GM12878 (cell line): ENCODE data around the gene HYDIN.

Source experiments
- CEBPZ ChIP-seq: fragments of 150-350 bp; IDR thresholded peaks from 2 replicates; pipeline ENCODE4 v1.6.1; 2016; ENCODE audit warnings: low read depth, low read length
- ETV6 ChIP-seq, 2 experiments: fragments of 450-650 bp in 1 of 2; IDR thresholded peaks in 1 of 2; conservative IDR thresholded peaks in 1 of 2; 2 replicates each; pipeline ENCODE4 v1.6.1; 2014; ENCODE audit warnings: antibody characterized with exemption in 1 of 2, borderline replicate concordance in 1 of 2, low read depth in 1 of 2, mild to moderate bottlenecking in 1 of 2, moderate library complexity in 1 of 2
- SMC3 ChIP-seq: IDR thresholded peaks from 2 replicates; pipeline ENCODE4 v1.6.1; 2011; ENCODE audit warnings: low read length, improper control_type of control experiment, borderline replicate concordance

- TF ChIP-seq ETV6 (conservative IDR thresholded peaks at IDR 0.05 in 1 of 2, IDR thresholded peaks at IDR 0.05 in 1 of 2; ENCODE audit: borderline replicate concordance in 1 of 2, low read depth in 1 of 2) (no peak), SMC3 (no peak), CEBPZ (no peak)
These were observed 427.2 kb downstream of the HYDIN start for GRCh38 chr16:70803319-70803718.
